Stimulated activated CD8-positive, alpha-beta memory T cell treated with anti-CD3 and anti-CD28 coated beads, Interleukin-15, amount 100 ng/mL, for 1 hour (primary cell): ENCODE data around the gene WRAP73.

ENCODE experiments used
- DNase-seq: peaks from one replicate; pipeline ENCODE4 v3.0.0-alpha.2; 2020; ENCODE audit warnings: low read depth

Gene WRAP73

GRCh38 chr1:3646596-3646995 lies 3.3 kb downstream of the WRAP73 start:
- DNase-seq = no peak

DNA sequence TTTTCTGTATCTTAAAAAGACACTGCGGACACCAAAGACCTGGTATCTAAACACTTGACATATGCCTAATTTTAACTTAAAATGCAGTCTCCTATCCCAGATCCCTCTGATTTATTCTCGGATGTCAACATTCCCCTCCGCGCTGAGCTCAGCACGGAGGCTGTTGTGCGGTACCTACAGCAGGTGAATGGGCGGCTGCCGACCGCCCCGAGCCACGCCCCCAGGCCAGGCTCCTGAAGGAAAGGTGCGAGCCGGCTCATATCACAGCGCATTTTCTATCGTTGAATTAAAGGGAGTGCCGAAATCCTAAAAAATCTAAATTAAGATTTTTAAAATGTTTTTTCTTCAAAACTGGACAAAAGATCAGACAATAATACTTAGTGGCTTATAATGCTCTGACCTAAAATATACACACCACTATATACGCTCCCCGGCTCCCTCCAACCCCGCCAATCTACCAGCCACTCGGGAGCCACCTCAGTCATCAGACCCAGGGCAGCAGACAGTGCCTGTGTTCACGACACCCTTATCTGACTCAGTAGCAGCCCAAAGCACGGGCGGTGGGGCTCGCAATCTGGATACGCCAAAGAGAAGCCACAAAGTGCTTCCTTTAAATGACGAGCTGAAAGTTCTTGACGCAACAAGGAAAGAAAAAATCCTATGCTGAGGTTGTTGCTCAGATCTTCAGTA lies 4.1 kb downstream of the WRAP73 start:
- DNase-seq = no peak

DNA sequence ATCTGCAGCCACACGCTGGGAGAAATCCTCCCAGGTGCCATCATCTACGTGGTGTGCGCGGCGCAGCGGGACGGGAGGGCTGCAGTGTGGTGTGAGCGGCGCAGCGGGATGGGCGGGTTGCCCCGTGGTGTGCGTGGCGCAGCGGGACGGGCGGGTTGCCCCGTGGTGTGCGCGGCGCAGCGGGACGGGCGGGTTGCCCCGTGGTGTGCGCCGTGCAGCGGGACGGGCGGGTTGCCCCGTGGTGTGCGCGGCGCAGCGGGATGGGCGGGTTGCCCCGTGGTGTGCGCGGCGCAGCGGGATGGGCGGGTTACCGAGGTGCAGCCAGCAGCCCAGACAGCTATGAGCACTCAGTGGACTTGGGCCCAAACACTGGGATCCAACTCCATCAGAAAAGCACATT lies 4.7 kb downstream of the WRAP73 start:
- no peak for DNase-seq

DNA sequence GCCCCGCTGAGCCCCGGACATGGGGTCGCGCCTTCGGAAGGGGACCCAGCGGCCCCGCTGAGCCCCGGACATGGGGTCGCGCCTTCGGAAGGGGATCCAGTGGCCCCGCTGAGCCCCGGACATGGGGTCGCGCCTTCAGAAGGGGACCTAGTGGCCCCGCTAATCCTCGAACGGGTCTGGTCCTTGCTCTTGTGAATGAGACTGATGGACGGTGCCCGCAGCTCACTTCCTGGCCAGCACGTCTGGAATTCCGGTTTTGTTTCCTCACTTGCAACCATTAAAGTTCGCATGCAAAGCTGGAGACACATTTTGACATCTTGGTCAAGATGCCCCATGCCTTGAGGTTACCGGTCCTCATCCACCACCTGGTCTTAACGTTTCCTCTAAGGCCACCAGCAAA lies 5.6 kb downstream of the WRAP73 start:
- DNase-seq = no peak

DNA sequence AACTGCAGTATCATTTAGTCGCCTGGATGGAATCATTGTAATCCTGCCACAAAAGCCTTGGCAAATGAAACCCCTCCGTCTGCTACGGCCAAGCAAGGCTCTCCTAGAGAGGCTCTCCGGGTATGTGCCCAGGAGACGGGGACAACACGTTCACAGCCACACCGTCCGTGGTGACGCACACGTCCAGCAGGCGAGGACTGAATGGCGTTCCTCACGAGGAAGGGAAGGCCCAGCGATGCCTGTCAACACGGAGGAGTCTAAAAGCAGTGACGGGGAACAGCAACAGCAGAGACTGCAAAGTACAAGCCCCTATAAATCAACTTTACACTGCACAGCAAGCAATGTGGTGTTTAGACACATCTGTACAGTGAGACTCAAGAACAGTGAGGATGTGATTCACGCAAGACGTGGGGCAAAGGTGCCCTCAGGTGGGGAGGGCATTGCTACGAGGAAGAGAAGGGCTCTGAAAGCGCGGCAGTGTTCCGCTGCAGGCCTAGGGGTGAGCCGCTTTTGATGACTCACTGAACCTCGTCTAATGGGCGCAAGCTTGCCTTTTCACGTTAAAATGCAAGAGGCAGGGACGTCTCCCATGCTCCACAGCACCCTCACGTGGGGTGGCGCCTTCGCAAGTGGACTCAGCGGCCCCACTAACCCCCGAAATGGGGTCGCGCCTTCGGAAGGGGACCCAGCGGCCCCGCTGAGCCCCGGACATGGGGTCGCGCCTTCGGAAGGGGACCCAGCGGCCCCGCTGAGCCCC lies 6.8 kb downstream of the WRAP73 start:
- DNase-seq = no peak

GRCh38 chr1:3641816-3642215 lies 8.1 kb downstream of the WRAP73 start:
- no peak for DNase-seq

DNA sequence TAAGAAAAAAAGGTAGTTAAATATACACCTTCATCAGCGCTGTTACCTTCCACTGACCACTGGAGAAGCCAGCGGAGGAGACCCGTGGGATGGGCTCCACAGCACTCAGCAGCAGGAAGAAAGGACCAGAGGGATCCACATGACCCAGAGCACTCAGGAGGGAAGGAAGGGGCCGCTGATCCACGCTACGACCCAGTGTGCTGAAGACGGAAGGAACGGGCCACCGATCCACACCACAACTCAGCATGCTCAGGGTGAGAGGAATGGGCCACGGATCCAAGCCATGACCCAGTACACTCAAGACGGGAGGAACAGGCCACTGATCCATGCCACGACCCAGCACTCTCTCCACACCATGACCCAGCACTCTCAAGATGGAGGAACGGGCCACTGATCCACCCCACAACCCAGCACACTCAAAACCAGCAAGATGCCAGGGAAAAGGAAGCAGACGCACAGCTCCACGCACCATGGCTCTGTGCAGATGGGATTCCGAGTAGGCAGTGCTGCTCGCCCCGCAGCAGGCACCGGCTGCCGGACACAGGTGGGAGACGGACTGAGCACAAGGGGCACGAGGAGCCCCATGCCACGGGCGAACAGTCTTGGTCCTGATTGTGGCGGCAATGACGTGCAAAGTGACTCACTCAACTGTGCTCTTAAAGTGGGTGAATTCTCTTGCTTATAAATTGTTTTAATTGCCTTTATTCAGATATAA lies 8.7 kb downstream of the WRAP73 start:
- DNase-seq = no peak

GRCh38 chr1:3640121-3640837 lies 9.6 kb downstream of the WRAP73 start:
- no peak for DNase-seq

GRCh38 chr1:3639397-3639911 lies 10.4 kb downstream of the WRAP73 start:
- DNase-seq = no peak

DNA sequence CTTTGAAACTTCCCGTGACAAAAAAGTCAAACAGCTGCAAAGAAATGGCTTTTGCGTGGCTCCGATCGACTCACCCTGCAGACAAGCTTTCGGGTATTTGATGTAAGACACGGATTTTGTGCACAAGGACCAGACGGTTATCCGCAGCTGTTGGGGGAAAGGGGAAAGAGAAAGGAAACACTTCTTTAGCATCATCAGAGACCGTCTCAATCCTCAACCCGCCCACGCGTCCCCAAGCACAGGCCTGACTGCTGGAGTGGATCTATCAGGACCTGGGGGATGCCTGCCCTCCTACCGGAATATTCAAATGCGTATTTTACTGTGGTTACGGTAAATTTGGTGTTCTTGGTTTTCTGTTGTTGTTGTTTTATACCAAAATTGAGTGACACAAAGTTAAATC lies 11.2 kb downstream of the WRAP73 start:
- no peak for DNase-seq

GRCh38 chr1:3638027-3638426 lies 11.9 kb downstream of the WRAP73 start:
- DNase-seq = no peak

GRCh38 chr1:3636531-3636930 lies 13.4 kb downstream of the WRAP73 start:
- DNase-seq = no peak

DNA sequence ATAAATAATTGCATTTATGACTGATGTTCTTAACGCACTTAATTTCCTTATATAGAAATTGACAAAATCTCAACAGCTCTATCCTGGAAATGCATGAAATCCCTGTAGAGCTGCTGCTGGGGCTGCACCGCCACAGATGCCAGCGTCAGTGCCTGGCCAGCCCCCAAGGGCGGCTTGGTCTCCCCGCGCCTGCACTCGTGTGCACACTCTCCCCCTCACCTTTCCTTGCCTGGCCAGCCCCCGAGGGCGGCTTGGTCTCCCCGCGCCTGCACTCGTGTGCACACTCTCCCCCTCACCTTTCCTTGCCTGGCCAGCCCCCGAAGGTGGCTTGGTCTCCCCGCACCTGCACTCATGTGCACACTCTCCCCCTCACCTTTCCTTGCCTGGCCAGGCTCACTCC lies 13.8 kb downstream of the WRAP73 start:
- no peak for DNase-seq

- no peak for DNase-seq
Observed at GRCh38 chr1:3634059-3634800, 15.7 kb downstream of the WRAP73 start.

- DNase-seq = no peak
Observed at GRCh38 chr1:3633344-3634058, 16.4 kb downstream of the WRAP73 start.

- no peak for DNase-seq
Observed at GRCh38 chr1:3632716-3633343, 17.1 kb downstream of the WRAP73 start.

- no peak for DNase-seq
Observed at GRCh38 chr1:3632298-3632697, 17.6 kb downstream of the WRAP73 start.

GRCh38 chr1:3631320-3632260 lies 18.3 kb downstream of the WRAP73 start:
- no peak for DNase-seq

DNA sequence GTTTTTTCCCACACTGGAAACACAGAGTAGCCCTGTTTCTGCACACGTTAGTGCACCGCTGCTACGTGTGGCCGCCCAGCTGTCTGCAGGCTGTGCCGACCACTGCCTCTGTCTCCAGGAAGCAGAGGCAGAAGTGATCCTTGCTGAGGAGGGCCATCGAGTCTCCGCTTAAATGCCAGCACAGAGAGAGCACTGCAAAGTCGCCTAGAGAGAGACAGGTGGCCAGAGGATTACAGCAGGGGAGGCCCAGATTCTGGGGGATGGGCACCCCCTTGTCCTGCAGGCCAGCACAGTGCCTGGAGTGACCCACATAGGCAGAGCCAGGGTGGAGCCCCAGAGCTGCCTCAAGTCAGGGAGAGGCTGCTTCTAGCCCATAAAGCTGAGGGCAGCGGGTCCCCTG lies 19.0 kb downstream of the WRAP73 start:
- no peak for DNase-seq
